Peyer's patch (tissue), 4 donors: ENCODE measurements around the gene BNIP3. TPM values are rescaled to one million over a fixed set of nuclear protein-coding genes. Genes with fewer than 3 reads are reported as not detected.

Source experiments
- DNase-seq, 3 donors: peaks; one replicate each; pipeline ENCODE4 v3.0.0-alpha.2; 2017 to 2019
- H3K27ac ChIP-seq, 4 donors: fragments of 200-600 bp; sonication (generic); one replicate each; pipeline ENCODE4 v1.5.1; 2016 to 2019
- H3K27me3 ChIP-seq, 2 donors: fragments of 200-600 bp; sonication (generic); one replicate each; pipeline ENCODE4 v1.5.1; 2019
- H3K36me3 ChIP-seq, 3 donors: fragments of 200-600 bp; sonication (generic); one replicate each; pipeline ENCODE4 v1.5.1; 2016 to 2019
- H3K4me1 ChIP-seq, 4 donors: fragments of 200-600 bp; sonication (generic); one replicate each; pipeline ENCODE4 v1.5.1; 2016 to 2019
- H3K4me3 ChIP-seq, 4 donors: fragments of 200-600 bp; sonication (generic); 1 replicate in 3 of 4; 2 replicates in 1 of 4; pipeline ENCODE4 v1.5.1; 2016 to 2019; ENCODE audit warnings: mild to moderate bottlenecking in 1 of 4
- H3K9me3 ChIP-seq, 4 donors: fragments of 200-600 bp; sonication (generic); one replicate each; pipeline ENCODE4 v1.5.1; 2016 to 2019; ENCODE audit warnings: mild to moderate bottlenecking in 1 of 4
- CTCF ChIP-seq, 6 experiments: fragments of 450-650 bp in 4 of 6; fragments of 200-600 bp in 2 of 6; sonication (generic) in 1 of 6; IDR thresholded peaks; one replicate each; pipeline ENCODE4 v1.5.1; 2017 to 2019; ENCODE audit warnings: antibody characterized with exemption in 6 of 6, mild to moderate bottlenecking in 3 of 6, moderate library complexity in 1 of 6
- POLR2A ChIP-seq, 2 donors: fragments of 450-650 bp; IDR thresholded peaks; one replicate each; pipeline ENCODE4 v1.5.1; 2017; ENCODE audit warnings: antibody characterized with exemption in 2 of 2, mild to moderate bottlenecking in 2 of 2, moderate library complexity in 2 of 2
- total RNA-seq, 4 donors: library from RNA; depleted of rRNA; stranded (reverse); fragments of >200 nt; gene quantifications; one replicate each; pipeline ENCODE4 v1.1.0, GENCODE V29; 2016

The BNIP3 gene
- total RNA-seq, 4 donors from 2014 or later: 26.7 to 58.7 (median 41.1) TPM

- H3K9me3 ChIP-seq: no peaks in the 10 kb centered on the region
- H3K27ac ChIP-seq: no peak overlapping the region
- TF ChIP-seq CTCF (IDR thresholded peaks at IDR 0.05) (no peak), POLR2A (IDR thresholded peaks at IDR 0.05) (no peak)
- no peaks in the 10 kb centered on the region for H3K27me3 ChIP-seq
- no peaks in the 10 kb centered on the region for H3K4me1 ChIP-seq
- no peak for DNase-seq
- H3K36me3 ChIP-seq: no peaks in the 10 kb centered on the region
- no peak overlapping the region for H3K4me3 ChIP-seq
These were observed 26.0 kb upstream of the BNIP3 start for GRCh38 chr10:132007681-132008080.

GRCh38 chr10:132006966-132007365 lies 25.2 kb upstream of the BNIP3 start:
- DNase-seq: no peak
- H3K4me1 ChIP-seq: no peaks in the 10 kb centered on the region
- H3K27me3 ChIP-seq: no peaks in the 10 kb centered on the region
- H3K27ac ChIP-seq: no peak overlapping the region
- H3K36me3 ChIP-seq: no peaks in the 10 kb centered on the region
- no peak for TF ChIP-seq POLR2A (IDR thresholded peaks at IDR 0.05)
- no peak for TF ChIP-seq CTCF (IDR thresholded peaks at IDR 0.05)
- H3K9me3 ChIP-seq: no peaks in the 10 kb centered on the region
- H3K4me3 ChIP-seq: no peak overlapping the region

GRCh38 chr10:132005147-132005546 lies 23.4 kb upstream of the BNIP3 start:
- no peak overlapping the region for H3K4me3 ChIP-seq
- no peak for TF ChIP-seq POLR2A (IDR thresholded peaks at IDR 0.05)
- TF ChIP-seq CTCF (IDR thresholded peaks at IDR 0.05): no peak
- H3K36me3 ChIP-seq: no peaks in the 10 kb centered on the region
- no peaks in the 10 kb centered on the region for H3K9me3 ChIP-seq
- H3K27me3 ChIP-seq: no peaks in the 10 kb centered on the region
- DNase-seq: no peak
- no peak overlapping the region for H3K27ac ChIP-seq
- no peaks in the 10 kb centered on the region for H3K4me1 ChIP-seq

GRCh38 chr10:132004052-132004451 lies 22.3 kb upstream of the BNIP3 start:
- TF ChIP-seq POLR2A (IDR thresholded peaks at IDR 0.05): no peak
- no peak for TF ChIP-seq CTCF (IDR thresholded peaks at IDR 0.05)
- Histone ChIP-seq H3K36me3 (no peaks in the 10 kb centered on the region), H3K4me3 (no peak overlapping the region), H3K9me3 (no peaks in the 10 kb centered on the region), H3K27me3 (no peaks in the 10 kb centered on the region), H3K27ac (no peak overlapping the region), H3K4me1 (no peaks in the 10 kb centered on the region)
- DNase-seq: no peak

GRCh38 chr10:132003282-132003924 lies 21.7 kb upstream of the BNIP3 start:
- H3K27me3 ChIP-seq: no peaks in the 10 kb centered on the region
- no peak overlapping the region for H3K4me3 ChIP-seq
- H3K9me3 ChIP-seq: no peaks in the 10 kb centered on the region
- H3K4me1 ChIP-seq: no peaks in the 10 kb centered on the region
- no peak for TF ChIP-seq CTCF (IDR thresholded peaks at IDR 0.05)
- TF ChIP-seq POLR2A (IDR thresholded peaks at IDR 0.05): no peak
- no peaks in the 10 kb centered on the region for H3K36me3 ChIP-seq
- DNase-seq: no peak
- no peak overlapping the region for H3K27ac ChIP-seq

- Histone ChIP-seq H3K4me3 (no peak overlapping the region), H3K4me1 (peaks cover 0 to under 1% (median 0%) of the 10 kb centered on the region in 4 donors), H3K36me3 (no peaks in the 10 kb centered on the region), H3K27ac (no peak overlapping the region), H3K27me3 (no peaks in the 10 kb centered on the region), H3K9me3 (no peaks in the 10 kb centered on the region)
- TF ChIP-seq CTCF (IDR thresholded peaks at IDR 0.05) (no peak), POLR2A (IDR thresholded peaks at IDR 0.05) (no peak)
- DNase-seq: no peak
These were observed 20.3 kb upstream of the BNIP3 start for GRCh38 chr10:132002004-132002403.
